Prostate gland (tissue), 2 donors: ENCODE measurements around the gene HRG.

Experiments used
- POLR2A ChIP-seq: fragments of 450-650 bp; IDR thresholded peaks from one replicate; pipeline ENCODE4 v1.6.1; 2016; ENCODE audit warnings: antibody characterized with exemption, mild to moderate bottlenecking
- TF ChIP-seq, protein P1 (sequence below), 4 experiments: fragments of 200-600 bp in 2 of 4; fragments of 450-650 bp in 2 of 4; sonication (generic) in 2 of 4; IDR thresholded peaks; 1 replicate in 3 of 4; 2 replicates in 1 of 4; pipeline ENCODE4 v1.5.1; 2016 to 2019; ENCODE audit warnings: antibody characterized with exemption in 4 of 4, mild to moderate bottlenecking in 2 of 4, moderate library complexity in 2 of 4

DNA sequence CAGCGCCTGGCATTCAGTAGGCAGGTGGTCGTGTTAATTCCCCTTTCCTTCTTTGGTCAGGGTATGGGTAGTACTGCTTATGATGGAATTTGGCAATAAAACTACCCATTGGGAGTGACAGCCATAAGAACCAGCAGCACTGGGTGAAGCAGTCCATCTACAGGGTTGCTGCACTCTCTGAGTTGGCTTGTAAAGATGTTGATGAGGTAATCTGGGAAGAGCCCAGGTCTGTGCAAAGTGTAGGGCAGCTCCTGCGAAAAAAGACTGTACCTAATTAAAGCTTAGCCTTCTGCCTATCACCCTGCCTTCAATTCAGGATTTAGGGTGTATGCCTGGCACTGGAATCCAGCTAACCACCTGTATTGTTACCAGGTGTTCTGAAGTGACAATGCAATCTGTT lies 30.3 kb upstream of the HRG start:
- TF ChIP-seq, protein P1, sequence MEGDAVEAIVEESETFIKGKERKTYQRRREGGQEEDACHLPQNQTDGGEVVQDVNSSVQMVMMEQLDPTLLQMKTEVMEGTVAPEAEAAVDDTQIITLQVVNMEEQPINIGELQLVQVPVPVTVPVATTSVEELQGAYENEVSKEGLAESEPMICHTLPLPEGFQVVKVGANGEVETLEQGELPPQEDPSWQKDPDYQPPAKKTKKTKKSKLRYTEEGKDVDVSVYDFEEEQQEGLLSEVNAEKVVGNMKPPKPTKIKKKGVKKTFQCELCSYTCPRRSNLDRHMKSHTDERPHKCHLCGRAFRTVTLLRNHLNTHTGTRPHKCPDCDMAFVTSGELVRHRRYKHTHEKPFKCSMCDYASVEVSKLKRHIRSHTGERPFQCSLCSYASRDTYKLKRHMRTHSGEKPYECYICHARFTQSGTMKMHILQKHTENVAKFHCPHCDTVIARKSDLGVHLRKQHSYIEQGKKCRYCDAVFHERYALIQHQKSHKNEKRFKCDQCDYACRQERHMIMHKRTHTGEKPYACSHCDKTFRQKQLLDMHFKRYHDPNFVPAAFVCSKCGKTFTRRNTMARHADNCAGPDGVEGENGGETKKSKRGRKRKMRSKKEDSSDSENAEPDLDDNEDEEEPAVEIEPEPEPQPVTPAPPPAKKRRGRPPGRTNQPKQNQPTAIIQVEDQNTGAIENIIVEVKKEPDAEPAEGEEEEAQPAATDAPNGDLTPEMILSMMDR (IDR thresholded peaks at IDR 0.05): no peak
- no peak for TF ChIP-seq POLR2A
